Measurements from ENCODE around the gene CTDSPL2.

GRCh38 chr15:44441095-44441501 lies 13.7 kb downstream of the CTDSPL2 start:
- TF ChIP-seq CTCF (conservative IDR thresholded peaks at IDR 0.05; ENCODE audit: low read length): no peak
- TF ChIP-seq EZH2phosphoT487 (IDR thresholded peaks at IDR 0.05; ENCODE audit: borderline replicate concordance): no peak

Data from Loucy (cell line).